Stimulated activated CD4-positive, alpha-beta T cell treated with anti-CD3 and anti-CD28 coated beads, Interleukin-12 subunit alpha, Interleukin-12 subunit beta, amount 100 ng/mL, for 48 hours (primary cell): ENCODE results near the gene TNK2.
"Not testable (repeated sequence)": the region's sequence is repeated elsewhere in the genome, so short reads cannot be mapped to it uniquely, and the experiment has no call there.

ENCODE experiments used
- DNase-seq, 3 donors: peaks; one replicate each; pipeline ENCODE4 v3.0.0-alpha.2; 2020; ENCODE audit warnings: low read depth in 2 of 3, low spot score in 1 of 3

TNK2 gene

DNA sequence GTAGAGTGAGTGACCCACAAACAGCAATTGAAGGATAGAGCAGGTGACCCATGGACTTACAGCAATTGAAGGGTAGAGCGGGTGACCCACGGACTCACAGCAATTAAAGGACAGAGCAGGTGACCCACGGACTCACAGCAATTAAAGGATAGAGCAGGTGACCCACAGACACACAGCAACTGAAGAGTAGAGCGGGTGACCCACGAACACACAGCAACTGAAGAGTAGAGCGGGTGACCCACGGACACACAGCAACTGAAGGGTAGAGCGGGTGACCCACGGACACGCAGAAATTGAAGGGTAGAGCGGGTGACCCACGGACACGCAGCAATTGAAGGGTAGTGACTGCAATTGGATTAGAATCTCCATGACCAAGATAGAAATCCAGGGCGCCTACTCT is 9.8 kb upstream of the TNK2 start:
- no peak for DNase-seq

GRCh38 chr3:195916991-195917390 is 8.6 kb upstream of the TNK2 start:
- DNase-seq: no peak

DNA sequence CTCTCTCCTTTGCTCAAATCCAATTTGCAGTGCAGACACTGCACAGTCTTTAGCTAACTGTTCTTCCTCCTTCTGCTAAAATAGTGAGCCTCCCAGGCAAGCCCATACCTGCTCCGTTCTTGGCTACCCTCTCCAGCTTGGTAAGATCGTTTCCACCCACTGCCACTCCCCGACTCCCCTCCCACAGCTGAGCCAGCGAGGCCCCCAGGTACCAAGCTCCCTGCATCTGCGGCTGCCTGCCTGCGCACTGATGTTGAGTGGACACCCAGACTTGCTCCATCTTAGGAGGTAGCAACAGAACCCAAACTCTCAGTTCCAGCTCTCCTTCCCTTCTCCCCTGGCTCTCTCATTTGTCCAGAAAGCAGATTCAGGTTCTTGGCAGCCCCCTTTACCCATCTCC is 7.9 kb upstream of the TNK2 start:
- no peak for DNase-seq

- peak; percentile 94 to 95 (median 95) for DNase-seq
These were observed 6.5 kb upstream of the TNK2 start for GRCh38 chr3:195914648-195915473.

- DNase-seq: not testable (repeated sequence)
These were observed 5.8 kb upstream of the TNK2 start for GRCh38 chr3:195914146-195914545.

- no peak for DNase-seq
These were observed 5.0 kb upstream of the TNK2 start for GRCh38 chr3:195913382-195913781.

GRCh38 chr3:195911946-195912270 is 3.6 kb upstream of the TNK2 start:
- no peak for DNase-seq

- no peak for DNase-seq
These were observed 2.9 kb upstream of the TNK2 start for GRCh38 chr3:195911041-195911945.

DNA sequence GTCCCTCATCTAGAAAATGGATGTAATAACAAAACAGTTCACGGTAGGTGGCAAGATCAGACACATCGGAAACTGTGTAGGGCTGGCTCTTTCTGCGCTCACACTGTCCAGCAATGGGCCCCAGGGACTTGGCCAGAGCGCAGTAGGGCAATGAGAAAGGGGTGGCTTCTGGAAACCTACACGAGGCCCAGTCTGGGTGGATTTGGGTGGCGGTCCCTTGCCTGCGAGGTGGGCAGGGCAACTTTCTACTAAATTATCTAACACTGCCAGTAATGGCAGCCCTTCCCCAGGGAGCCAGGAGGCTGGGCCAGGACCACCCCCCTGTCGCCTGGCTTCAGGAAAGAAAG is 2.1 kb upstream of the TNK2 start:
- DNase-seq: no peak

DNA sequence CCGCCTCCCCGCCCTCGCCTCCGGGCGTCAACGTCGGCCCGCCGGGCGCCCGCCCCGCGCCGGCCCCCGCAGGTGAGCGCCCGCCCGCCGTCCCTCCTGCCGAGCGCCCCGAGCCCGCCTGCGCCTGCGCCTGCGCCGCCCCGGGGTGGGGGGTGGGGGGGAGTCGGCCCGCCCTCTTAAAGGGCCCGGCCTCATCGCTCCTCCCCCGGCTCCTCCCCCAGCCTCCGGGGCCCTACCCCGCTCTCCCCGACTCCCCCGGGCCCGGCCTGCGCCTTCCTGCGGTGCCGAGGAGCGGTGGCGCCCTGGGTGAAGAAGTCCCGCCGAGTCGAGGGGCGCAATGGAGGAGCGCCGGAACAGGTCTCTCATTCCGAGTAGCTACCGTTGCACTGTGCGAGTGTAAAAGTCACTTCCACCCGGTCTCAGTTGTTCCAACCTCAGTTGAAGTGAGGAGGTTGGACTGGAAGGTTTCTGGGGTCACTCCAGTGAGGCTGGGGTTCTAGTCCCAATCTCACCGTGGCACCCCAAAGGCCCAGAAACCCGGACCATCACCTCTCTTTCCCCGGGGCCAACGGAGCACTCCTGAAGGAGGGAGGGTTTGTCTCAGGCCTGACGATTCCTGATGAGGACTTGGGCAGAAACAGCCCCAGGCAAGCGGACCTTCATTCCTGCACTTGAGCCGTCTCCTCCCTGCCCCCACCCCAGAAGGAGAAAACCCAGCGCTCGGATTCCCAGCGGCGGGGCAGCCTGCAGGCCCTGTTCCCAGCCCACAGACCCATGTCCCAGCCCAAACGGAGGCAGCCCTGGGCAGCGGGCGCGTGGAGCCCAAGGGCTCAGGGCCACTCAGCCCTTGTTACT is 1.5 kb upstream of the TNK2 start:
- peak; percentile 72 to 84 (median 83) for DNase-seq

DNA sequence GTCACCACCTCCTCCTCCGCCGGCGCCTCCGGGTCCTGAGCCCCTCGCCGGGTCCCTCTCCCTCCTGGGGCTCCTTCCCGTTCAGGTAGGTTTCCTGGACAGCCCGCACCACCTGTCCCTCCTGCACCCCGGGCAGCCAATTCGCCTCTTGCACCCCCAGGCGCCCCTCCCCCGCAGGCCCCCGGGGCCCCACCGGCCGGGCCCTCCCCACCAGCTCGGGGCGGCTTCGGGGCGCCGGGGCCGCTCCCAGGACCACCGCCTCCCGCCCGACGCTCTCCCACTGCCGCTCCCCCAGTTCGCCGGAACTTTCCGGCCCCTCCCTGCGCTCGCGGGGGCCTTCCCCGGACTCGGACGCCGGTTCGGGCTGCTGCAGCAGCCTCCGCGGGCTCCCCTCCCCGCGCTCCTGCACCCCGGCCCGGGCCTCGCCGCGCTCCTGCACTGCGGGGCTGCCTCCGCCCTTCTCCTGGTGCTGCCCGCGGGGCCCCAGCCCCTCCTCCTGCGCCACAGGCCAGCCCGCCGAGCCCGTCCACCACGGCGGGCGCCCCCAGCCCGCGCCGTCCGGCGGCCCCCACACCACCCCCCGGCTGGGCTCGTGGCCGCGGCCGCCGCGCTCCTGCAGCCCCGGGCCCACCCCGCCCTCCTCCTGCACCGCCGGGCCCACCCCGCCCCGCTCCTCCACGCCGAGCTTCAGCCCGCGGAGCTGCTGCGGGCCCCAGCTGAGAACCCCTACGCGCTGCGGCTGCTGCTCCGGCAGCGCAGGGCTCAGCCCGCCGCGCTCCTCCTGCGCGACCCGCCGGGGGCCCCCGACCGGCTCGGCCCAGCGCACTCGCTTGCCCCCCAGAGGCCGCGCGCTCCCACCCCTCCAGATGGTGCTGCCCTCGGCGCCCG is 587 bp upstream of the TNK2 start:
- DNase-seq: peak in 1 of 3 donors; percentile 12

- DNase-seq: no peak
These were observed 742 bp downstream of the TNK2 start for GRCh38 chr3:195907684-195907933.

- peak; percentile 44 to 61 (median 56) for DNase-seq
These were observed 1.3 kb downstream of the TNK2 start for GRCh38 chr3:195906865-195907683.

DNA sequence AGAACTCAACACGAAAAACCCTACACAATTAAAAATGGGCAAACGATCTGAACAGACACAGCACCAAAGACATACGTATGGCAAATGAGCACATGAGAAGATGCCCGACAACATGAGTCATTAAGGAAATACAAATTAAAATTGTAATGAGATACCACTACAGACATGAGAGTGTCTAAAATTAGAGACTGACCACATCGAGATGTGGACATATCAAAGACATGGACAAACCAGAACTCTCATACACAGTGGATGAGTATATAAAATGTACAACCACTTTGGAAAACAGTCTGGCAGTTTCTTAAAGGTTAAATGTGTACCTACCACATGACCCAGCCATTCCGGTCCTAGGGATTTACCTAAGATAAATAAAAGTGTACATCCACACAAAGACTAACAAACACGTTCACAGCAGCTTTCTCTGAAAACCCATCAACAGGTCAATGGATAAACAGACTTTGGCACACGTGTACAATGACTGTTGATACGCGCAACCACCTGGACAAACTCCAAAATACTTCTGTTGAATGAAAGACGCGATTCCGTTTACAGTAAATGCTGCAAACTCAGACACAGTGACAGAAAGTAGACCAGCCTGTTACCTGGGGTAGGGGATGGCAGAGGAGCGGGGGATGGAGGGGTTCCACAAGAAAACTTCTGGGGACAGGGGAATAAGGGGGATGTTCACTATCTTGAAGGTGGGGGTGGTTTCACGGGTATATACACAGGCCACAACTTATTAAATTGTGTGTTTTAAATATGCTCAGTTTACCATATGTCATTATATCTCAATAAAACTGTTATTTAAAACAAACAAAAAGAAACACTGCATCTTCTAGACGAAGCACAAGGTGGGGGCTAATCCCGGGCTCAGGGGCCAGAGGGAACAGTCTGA is 2.1 kb downstream of the TNK2 start:
- no peak for DNase-seq

DNA sequence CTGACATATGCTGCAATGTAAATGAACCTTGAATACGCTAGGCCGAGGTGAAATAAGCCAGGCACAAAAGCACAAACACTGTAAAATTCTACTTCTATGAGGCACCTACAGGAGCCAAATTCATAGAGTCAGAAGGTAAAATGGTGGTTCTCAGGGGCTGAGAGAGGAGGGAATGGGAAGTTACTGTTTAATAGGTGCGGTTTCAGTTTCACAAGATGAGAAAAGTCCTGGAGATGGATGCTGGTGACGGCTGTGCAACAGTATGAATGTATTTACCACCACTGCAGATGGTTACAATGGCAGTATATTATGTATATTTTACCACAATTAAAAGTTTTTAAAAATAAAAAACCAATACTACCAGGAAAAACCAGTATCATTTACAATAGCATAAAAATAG is 4.0 kb downstream of the TNK2 start:
- DNase-seq: no peak

GRCh38 chr3:195903950-195904290 is 4.4 kb downstream of the TNK2 start:
- no peak for DNase-seq

GRCh38 chr3:195902634-195903033 is 5.7 kb downstream of the TNK2 start:
- not testable (repeated sequence) for DNase-seq

- not testable (repeated sequence) for DNase-seq
These were observed 6.3 kb downstream of the TNK2 start for GRCh38 chr3:195901836-195902585.
